ENCODE data around the gene STUB1.

The STUB1 gene

DNA sequence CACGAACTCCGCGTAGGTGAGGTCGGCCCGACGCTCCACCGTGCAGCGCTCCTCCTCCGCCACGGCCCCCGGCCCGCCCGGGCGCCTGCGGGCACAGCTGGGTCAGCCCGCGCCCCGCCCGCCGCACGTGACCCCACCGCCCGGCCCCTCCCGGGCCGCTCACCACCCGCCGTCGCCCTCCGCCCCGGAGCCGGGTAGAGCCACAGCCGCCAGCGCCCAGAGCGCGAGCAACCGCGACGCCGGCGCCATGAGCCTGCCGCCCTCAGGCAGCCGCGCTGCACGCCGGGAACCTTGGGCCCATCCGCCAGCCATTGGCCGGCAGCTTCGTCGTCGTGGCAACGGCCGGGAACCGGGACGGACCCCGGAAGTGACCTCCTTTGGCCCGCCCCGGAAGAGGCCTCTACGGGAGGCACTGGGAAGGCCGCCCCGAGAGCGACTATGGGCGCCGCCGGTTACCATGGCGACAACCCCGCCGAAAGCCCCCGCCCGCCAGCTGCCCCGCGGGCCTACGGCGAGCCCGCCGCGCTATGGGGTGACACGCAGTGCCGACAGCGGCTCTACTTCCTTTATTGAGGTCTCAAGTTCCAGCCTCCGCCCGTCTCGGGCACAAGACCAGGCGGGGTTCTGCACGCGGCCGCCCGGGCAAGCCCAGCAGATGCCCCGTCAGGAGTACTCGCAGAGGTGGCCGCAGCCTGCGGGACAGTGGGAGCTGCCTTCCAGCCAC lies 4.0 kb downstream of the STUB1 start, which contains the start of gene JMJD8:
JMJD8 (minus strand) TSS at position 264 of the 724 bp plus-strand sequence; CDS start at position 249, 15 bp downstream.
- peak within 1 kb of the TSS; percentile 29; the same call in 1 of the 2 replicates for H3K27ac ChIP-seq (ENCODE audit: low read length)
- TF ChIP-seq EZH2phosphoT487 (IDR thresholded peaks at IDR 0.05; ENCODE audit: low read length) (no peak), EZH2 (optimal IDR thresholded peaks at IDR 0.05; ENCODE audit: low read depth, low read length) (no peak)
- TF ChIP-seq, protein P1, sequence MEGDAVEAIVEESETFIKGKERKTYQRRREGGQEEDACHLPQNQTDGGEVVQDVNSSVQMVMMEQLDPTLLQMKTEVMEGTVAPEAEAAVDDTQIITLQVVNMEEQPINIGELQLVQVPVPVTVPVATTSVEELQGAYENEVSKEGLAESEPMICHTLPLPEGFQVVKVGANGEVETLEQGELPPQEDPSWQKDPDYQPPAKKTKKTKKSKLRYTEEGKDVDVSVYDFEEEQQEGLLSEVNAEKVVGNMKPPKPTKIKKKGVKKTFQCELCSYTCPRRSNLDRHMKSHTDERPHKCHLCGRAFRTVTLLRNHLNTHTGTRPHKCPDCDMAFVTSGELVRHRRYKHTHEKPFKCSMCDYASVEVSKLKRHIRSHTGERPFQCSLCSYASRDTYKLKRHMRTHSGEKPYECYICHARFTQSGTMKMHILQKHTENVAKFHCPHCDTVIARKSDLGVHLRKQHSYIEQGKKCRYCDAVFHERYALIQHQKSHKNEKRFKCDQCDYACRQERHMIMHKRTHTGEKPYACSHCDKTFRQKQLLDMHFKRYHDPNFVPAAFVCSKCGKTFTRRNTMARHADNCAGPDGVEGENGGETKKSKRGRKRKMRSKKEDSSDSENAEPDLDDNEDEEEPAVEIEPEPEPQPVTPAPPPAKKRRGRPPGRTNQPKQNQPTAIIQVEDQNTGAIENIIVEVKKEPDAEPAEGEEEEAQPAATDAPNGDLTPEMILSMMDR (IDR thresholded peaks at IDR 0.05; ENCODE audit: low read length) = no peak
- no peaks in the 10 kb centered on the region for H4K20me1 ChIP-seq (ENCODE audit: insufficient read depth, low read length)
- H3K9me3 ChIP-seq (replicated peaks; ENCODE audit: insufficient read depth, low read length) = no peaks in the 10 kb centered on the region
- no peaks in the 10 kb centered on the region for H3K36me3 ChIP-seq (replicated peaks; ENCODE audit: insufficient read depth, low read length)
- no peak within 1 kb of the TSS for H2AFZ ChIP-seq (ENCODE audit: low read length)
- H3K79me2 ChIP-seq (ENCODE audit: low read length) = peaks cover 40% of the 10 kb centered on the region
- H3K4me2 ChIP-seq (ENCODE audit: low read depth, low read length) = peak within 1 kb of the TSS; percentile 70
- H3K9me2 ChIP-seq (replicated peaks; ENCODE audit: insufficient read depth, low read length) = no peaks in the 10 kb centered on the region
- DNase-seq = peak; percentile 90
- H3K4me3 ChIP-seq (ENCODE audit: low read length) = peak within 1 kb of the TSS; percentile 61
- H3K9ac ChIP-seq (ENCODE audit: low read length) = peak within 1 kb of the TSS; percentile 32; the same call in 1 of the 2 replicates
- H3K4me1 ChIP-seq (ENCODE audit: low read length) = peaks cover 9% of the 10 kb centered on the region
- H3K27me3 ChIP-seq (replicated peaks; ENCODE audit: insufficient read depth, low read length) = no peaks in the 10 kb centered on the region
- H3F3A ChIP-seq (ENCODE audit: insufficient read depth, low read length) = 0 out of 2 replicates have a peak, but pooled peaks cover 4% of the 10 kb centered on the region

- Histone ChIP-seq H3K4me3 (ENCODE audit: low read length) (no peak overlapping the region), H3K9ac (ENCODE audit: low read length) (no peak overlapping the region), H3K9me2 (replicated peaks; ENCODE audit: insufficient read depth, low read length) (no peaks in the 10 kb centered on the region), H3K36me3 (replicated peaks; ENCODE audit: insufficient read depth, low read length) (no peaks in the 10 kb centered on the region), H3K9me3 (replicated peaks; ENCODE audit: insufficient read depth, low read length) (no peaks in the 10 kb centered on the region), H3K27me3 (replicated peaks; ENCODE audit: insufficient read depth, low read length) (no peaks in the 10 kb centered on the region), H3F3A (ENCODE audit: insufficient read depth, low read length) (0 out of 2 replicates have a peak, but pooled peaks cover 4% of the 10 kb centered on the region), H3K4me2 (ENCODE audit: low read depth, low read length) (no peak overlapping the region), H3K4me1 (ENCODE audit: low read length) (peaks cover 14% of the 10 kb centered on the region), H3K27ac (ENCODE audit: low read length) (no peak overlapping the region), H2AFZ (ENCODE audit: low read length) (no peak overlapping the region), H4K20me1 (ENCODE audit: insufficient read depth, low read length) (no peaks in the 10 kb centered on the region), H3K79me2 (ENCODE audit: low read length) (peaks cover 47% of the 10 kb centered on the region)
- TF ChIP-seq EZH2phosphoT487 (IDR thresholded peaks at IDR 0.05; ENCODE audit: low read length) (no peak), EZH2 (optimal IDR thresholded peaks at IDR 0.05; ENCODE audit: low read depth, low read length) (no peak)
- TF ChIP-seq, protein P1 (IDR thresholded peaks at IDR 0.05; ENCODE audit: low read length) = no peak
- no peak for DNase-seq
Measured at GRCh38 chr16:684961-685696, 4.9 kb downstream of the STUB1 start.

GRCh38 chr16:685967-686366 lies 5.8 kb downstream of the STUB1 start:
- Histone ChIP-seq H3K9me3 (replicated peaks; ENCODE audit: insufficient read depth, low read length) (no peaks in the 10 kb centered on the region), H2AFZ (ENCODE audit: low read length) (no peak overlapping the region), H3K27ac (ENCODE audit: low read length) (no peak overlapping the region), H4K20me1 (ENCODE audit: insufficient read depth, low read length) (no peaks in the 10 kb centered on the region), H3K9ac (ENCODE audit: low read length) (no peak overlapping the region), H3K4me2 (ENCODE audit: low read depth, low read length) (no peak overlapping the region), H3F3A (ENCODE audit: insufficient read depth, low read length) (0 out of 2 replicates have a peak, but pooled peaks cover under 1% of the 10 kb centered on the region), H3K4me3 (ENCODE audit: low read length) (no peak overlapping the region), H3K36me3 (replicated peaks; ENCODE audit: insufficient read depth, low read length) (no peaks in the 10 kb centered on the region), H3K27me3 (replicated peaks; ENCODE audit: insufficient read depth, low read length) (peaks cover 2% of the 10 kb centered on the region; the same call in 1 of the 2 replicates), H3K4me1 (ENCODE audit: low read length) (peaks cover 13% of the 10 kb centered on the region), H3K9me2 (replicated peaks; ENCODE audit: insufficient read depth, low read length) (no peaks in the 10 kb centered on the region), H3K79me2 (ENCODE audit: low read length) (peaks cover 43% of the 10 kb centered on the region)
- DNase-seq = no peak
- no peak for TF ChIP-seq EZH2phosphoT487 (IDR thresholded peaks at IDR 0.05; ENCODE audit: low read length)
- no peak for TF ChIP-seq EZH2 (optimal IDR thresholded peaks at IDR 0.05; ENCODE audit: low read depth, low read length)
- TF ChIP-seq, protein P1 (IDR thresholded peaks at IDR 0.05; ENCODE audit: low read length) = 0 out of 2 replicates have a peak, but pooled peaks have one; percentile 13

Data from MM.1S (cell line).